ENCODE data around the gene ABI3. TPM values are rescaled to one million over a fixed set of nuclear protein-coding genes. Genes with fewer than 3 reads are reported as not detected.

Gene ABI3
- total RNA-seq, 4 donors from 2014 or later, result 5.9 to 32.9 (median 13.9) TPM

GRCh38 chr17:49187301-49187700 lies 23.2 kb upstream of the ABI3 start:
- H3K27me3 ChIP-seq, result no peaks in the 10 kb centered on the region
- no peak overlapping the region for H3K27ac ChIP-seq
- no peaks in the 10 kb centered on the region for H3K9me3 ChIP-seq
- no peak for DNase-seq
- no peaks in the 10 kb centered on the region for H3K4me1 ChIP-seq
- H3K36me3 ChIP-seq, result no peaks in the 10 kb centered on the region
- H3K4me3 ChIP-seq, result no peak overlapping the region
- TF ChIP-seq, protein P1, sequence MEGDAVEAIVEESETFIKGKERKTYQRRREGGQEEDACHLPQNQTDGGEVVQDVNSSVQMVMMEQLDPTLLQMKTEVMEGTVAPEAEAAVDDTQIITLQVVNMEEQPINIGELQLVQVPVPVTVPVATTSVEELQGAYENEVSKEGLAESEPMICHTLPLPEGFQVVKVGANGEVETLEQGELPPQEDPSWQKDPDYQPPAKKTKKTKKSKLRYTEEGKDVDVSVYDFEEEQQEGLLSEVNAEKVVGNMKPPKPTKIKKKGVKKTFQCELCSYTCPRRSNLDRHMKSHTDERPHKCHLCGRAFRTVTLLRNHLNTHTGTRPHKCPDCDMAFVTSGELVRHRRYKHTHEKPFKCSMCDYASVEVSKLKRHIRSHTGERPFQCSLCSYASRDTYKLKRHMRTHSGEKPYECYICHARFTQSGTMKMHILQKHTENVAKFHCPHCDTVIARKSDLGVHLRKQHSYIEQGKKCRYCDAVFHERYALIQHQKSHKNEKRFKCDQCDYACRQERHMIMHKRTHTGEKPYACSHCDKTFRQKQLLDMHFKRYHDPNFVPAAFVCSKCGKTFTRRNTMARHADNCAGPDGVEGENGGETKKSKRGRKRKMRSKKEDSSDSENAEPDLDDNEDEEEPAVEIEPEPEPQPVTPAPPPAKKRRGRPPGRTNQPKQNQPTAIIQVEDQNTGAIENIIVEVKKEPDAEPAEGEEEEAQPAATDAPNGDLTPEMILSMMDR (IDR thresholded peaks at IDR 0.05), result no peak
- no peak for TF ChIP-seq POLR2A (IDR thresholded peaks at IDR 0.05)
- intact Hi-C loops (cut with DNase I; ENCODE audit: low total_unique reads), result no loop called here

DNA sequence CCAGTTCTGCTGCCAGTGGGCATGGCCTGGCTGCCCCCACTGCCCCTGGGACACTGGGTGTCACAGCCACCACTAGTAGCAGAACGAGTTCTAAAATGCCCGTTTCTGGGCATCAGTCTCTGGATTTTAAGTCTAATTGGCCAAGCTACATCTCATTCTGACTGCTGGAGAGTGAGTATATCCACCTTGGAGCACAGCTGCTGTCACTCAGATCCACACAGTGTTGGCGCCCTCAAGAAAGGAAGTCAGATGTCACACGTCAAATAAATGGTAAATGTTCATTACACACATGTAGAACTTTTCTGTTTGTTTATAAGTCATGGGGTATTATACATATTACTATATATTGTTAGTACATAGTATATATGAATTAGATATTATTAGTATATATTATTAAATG lies 19.6 kb upstream of the ABI3 start:
- Histone ChIP-seq H3K9me3 (no peaks in the 10 kb centered on the region), H3K4me3 (no peak overlapping the region), H3K27ac (no peak overlapping the region), H3K4me1 (no peaks in the 10 kb centered on the region), H3K27me3 (no peaks in the 10 kb centered on the region), H3K36me3 (no peaks in the 10 kb centered on the region)
- DNase-seq, result no peak
- no peak for TF ChIP-seq POLR2A (IDR thresholded peaks at IDR 0.05)
- TF ChIP-seq, protein P1 (IDR thresholded peaks at IDR 0.05), result no peak
- intact Hi-C loops (cut with DNase I; ENCODE audit: low total_unique reads), result no loop called here

DNA sequence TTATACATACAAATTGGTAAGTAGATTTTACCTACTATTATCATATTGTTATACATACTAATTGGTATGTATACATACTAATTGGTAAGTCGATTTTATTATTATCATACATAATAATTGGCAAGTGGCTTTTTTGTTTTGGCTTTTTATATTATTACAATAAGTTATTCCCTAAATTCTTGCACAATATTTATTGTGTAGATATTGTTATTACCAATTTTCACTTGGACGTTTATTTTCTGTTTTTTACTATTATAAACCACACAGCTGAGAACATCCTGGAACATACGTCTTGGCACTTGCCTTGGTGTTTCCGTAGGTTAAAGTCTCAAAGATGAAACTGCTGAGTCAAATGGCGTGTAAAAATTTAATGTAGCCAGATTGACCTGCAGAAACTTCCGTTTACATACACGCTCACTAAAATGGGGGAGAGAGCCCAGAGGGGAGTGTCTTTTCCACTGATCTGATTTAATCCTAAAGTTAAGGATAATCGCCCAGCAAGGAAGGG lies 19.0 kb upstream of the ABI3 start:
- H3K36me3 ChIP-seq, result no peaks in the 10 kb centered on the region
- H3K9me3 ChIP-seq, result no peaks in the 10 kb centered on the region
- no peaks in the 10 kb centered on the region for H3K4me1 ChIP-seq
- H3K4me3 ChIP-seq, result peak overlapping the region; percentile 80 to 93
- intact Hi-C loops (cut with DNase I; ENCODE audit: low total_unique reads), result no loop called here
- H3K27me3 ChIP-seq, result no peaks in the 10 kb centered on the region
- DNase-seq, result no peak
- H3K27ac ChIP-seq, result peak overlapping the region; percentile 97 to 100
- peak in 1 of 2 donors; percentile 25 for TF ChIP-seq POLR2A (IDR thresholded peaks at IDR 0.05)
- TF ChIP-seq, protein P1 (IDR thresholded peaks at IDR 0.05), result no peak

DNA sequence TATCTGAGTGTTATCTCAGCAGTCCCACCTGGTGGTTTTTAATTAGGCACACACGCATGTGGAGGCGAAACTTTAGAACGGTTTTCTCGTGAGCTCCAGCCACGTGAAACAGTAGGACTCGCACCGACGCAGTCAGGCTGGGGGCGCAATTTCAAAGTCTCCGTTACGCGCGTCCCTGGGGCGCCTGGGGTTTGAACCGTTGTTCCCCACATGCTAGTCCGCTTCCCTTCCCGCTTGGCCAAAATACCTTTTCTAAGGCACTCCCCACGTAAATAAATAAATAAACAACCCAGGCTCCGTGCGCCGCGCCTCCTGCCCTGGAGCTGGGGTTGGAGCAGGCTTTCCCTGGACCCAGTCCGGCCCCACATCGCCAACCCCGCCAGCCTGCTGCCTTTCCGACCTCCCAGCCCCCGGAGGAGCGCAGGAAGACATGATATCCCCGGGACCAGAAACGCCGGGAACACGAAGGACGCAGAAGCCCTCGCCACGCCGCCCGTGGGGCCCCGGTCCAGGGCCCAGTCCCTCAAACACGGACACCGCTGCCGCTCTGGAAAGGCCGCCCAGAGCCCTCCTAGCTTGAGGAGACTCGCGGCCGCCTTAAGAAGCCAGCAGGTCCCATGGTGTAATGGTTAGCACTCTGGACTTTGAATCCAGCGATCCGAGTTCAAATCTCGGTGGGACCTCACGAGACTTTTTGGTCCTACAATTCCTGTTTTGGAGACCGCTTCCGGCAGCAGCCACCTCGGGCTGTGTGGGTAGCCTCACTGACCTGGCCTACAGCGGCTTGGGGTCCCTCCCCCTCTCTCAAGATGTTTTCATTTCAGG lies 18.4 kb upstream of the ABI3 start:
- intact Hi-C loops (cut with DNase I; ENCODE audit: low total_unique reads), result no loop called here

More for the DNA sequence above, 18.4 kb upstream of the ABI3 start:
- no peaks in the 10 kb centered on the region for H3K27me3 ChIP-seq
- peak overlapping the region; percentile 80 to 93 for H3K4me3 ChIP-seq
- no peaks in the 10 kb centered on the region for H3K36me3 ChIP-seq
- peak; percentile 92 to 95 for DNase-seq
- H3K9me3 ChIP-seq, result no peaks in the 10 kb centered on the region
- peak overlapping the region; percentile 97 to 100 for H3K27ac ChIP-seq
- H3K4me1 ChIP-seq, result no peaks in the 10 kb centered on the region
- TF ChIP-seq POLR2A (IDR thresholded peaks at IDR 0.05), result no peak
- TF ChIP-seq, protein P1 (IDR thresholded peaks at IDR 0.05), result peak; percentile 36 to 46 (median 43)
